ENCODE data around the gene TAF4.
A peak's percentile ranks its signal among the peaks of the same experiment; 100 is the strongest.

The TAF4 gene

DNA sequence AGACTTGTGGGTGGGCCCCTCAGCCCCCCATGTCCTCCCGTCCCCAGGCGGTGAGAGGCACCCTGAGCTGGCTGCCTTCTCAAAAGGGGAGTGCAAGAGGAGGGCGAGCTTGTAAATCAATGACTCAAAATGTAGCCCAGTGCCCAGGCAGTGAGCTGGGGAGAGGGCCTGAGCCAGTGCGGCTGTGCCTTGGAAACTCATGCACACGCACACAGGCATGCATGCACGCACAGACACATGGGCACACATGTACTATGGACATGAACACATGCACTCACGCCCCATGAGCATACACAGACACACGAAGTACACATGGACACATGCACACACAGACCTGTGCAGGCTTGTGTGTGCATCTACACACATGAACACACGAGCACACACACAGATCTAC lies 133.5 kb downstream of the TAF4 start:
- no peak for DNase-seq (ENCODE audit: low read depth)

DNA sequence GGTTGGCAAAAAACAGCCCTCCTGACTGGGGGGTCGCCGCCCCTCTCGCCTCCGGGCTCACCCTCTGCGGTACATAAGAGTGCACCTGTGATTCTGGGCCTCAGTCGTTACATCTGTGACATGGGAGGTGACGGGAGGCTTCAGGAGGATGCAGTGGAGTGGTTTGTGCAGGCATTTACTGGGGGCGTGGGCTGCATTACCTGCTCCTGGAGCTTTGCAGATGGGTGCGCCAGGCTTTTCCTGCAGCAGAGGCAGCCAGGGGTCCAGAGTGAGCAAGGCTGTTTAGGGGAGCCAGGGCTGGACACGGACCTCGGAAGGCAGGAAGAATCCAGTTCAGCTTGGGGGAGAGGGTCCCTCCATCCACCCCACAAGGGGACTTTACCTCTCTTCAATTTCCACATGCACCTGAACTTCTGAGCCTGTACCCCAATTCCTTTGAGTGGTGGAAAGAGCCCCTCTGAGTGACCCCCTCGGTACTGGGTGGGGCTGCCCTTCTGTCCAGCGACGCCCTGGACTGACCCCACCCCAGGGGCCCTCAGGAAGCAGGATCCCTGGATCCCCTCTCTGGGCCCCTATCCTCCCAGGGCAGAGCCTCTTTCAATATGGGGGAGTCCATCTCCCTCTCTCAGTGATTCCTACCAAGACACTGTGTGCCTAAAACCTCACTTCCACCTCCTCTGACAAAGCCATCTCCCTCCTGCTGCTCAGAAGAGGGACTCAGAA lies 134.0 kb downstream of the TAF4 start:
- no peak for DNase-seq (ENCODE audit: low read depth)

DNA sequence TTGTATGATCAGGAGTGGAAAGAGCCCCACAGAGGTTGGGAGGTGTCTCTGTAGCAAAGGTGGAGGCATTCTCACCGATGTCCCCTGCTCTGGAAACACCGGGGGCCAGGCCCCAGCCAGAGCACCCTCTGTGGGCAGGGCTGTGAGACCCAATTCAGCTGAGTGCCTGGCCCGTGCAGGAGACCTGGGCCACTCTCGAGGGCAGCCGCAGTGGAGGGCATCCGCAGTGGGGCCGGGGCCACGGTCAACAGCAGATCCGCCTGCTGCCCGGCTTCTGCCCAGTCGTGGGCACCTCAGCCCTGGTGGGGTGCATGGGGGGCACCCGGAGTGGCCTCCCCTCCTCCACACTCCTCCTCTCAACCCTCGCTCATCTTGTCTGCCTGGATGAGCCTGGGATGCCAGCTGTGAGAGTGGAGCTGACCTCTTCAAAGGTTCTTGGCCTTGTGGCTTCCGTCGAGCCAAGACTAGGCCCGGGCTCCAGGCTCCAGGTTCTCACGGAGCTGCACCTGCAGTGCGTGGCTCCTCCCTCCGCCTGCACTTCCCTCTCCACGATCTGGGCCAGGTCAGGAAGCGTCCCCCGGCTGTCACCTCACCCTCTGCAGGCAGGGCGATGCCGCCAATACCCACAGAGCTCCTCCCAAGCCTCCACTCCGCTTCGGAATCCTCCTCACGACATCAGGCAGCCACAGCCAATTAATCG lies 134.8 kb downstream of the TAF4 start:
- no peak for DNase-seq (ENCODE audit: low read depth)

GRCh38 chr20:61929971-61930666 lies 135.6 kb downstream of the TAF4 start:
- DNase-seq (ENCODE audit: low read depth): no peak

- no peak for DNase-seq (ENCODE audit: low read depth)
These were observed 136.1 kb downstream of the TAF4 start for GRCh38 chr20:61929561-61929960.

GRCh38 chr20:61927826-61928541 lies 137.7 kb downstream of the TAF4 start:
- DNase-seq (ENCODE audit: low read depth): no peak

GRCh38 chr20:61927193-61927825 lies 138.4 kb downstream of the TAF4 start:
- DNase-seq (ENCODE audit: low read depth): no peak

- no peak for DNase-seq (ENCODE audit: low read depth)
These were observed 138.9 kb downstream of the TAF4 start for GRCh38 chr20:61926796-61927192.

DNA sequence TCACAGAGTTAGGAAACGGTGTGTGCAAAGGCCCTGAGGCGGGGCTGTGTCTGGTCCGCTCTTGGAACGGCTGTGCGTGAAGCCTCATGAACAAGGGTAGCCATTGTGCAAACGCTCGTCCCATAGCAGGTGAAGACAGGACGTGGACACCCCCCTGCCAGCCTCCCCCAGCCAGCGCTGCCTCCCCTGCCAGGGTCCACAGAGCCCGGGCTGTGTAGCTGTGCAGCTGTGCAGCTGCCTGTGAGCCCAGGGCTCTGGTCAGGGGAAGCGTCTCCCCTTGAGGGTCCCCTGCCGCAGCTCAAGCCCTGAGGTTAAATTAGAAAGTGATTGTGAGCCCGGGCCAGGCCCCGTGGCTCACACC lies 139.4 kb downstream of the TAF4 start:
- no peak for DNase-seq (ENCODE audit: low read depth)

DNA sequence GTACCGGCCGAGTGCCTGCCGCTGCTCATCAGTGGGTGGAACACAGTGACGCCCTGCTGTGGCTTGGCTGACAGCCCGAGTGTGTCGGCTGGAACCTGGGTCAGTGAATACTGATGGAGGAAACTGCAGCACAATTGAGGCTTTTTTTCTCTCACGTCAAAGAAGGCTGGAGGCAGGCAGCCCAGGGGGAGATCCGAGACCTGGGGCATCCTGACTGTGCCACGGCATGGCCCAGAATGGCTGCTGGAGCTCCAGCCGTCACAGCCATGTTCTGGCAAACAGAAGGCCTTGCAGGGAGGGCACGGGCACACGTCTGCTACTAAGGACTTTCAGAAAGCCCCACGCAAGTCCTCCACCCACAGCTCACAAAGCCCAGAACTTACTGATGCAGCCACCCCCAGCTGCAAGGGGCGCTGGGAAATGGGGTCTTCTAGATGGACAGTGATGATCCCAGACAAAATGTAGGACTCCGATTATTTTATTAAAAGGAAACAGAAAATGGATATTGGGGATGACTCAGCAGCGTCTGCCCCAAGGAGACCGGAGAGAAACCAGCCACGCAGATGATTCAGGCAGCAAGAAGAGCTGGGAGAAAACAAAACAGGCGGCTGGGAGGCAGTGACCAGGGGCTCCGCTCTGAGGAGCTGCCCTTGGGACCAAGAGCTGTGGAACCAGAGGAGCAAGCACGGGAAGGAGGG lies 140.0 kb downstream of the TAF4 start:
- DNase-seq (ENCODE audit: low read depth): peak; percentile 38

GRCh38 chr20:61924858-61925554 lies 140.7 kb downstream of the TAF4 start:
- no peak for DNase-seq (ENCODE audit: low read depth)

Measured in non-pigmented ciliary epithelial cell (primary cell).